ENCODE measurements around the gene FIBCD1.

The FIBCD1 gene

GRCh38 chr9:130879863-130880411 lies 59.1 kb downstream of the FIBCD1 start:
- TF ChIP-seq CTCF (IDR thresholded peaks at IDR 0.05; ENCODE audit: low read depth, low read length) = no peak
- H3K4me3 ChIP-seq (ENCODE audit: low read depth, low read length) = no peak overlapping the region

GRCh38 chr9:130878295-130878694 lies 60.8 kb downstream of the FIBCD1 start:
- TF ChIP-seq CTCF (IDR thresholded peaks at IDR 0.05; ENCODE audit: low read depth, low read length) = no peak
- H3K4me3 ChIP-seq (ENCODE audit: low read depth, low read length) = no peak overlapping the region

DNA sequence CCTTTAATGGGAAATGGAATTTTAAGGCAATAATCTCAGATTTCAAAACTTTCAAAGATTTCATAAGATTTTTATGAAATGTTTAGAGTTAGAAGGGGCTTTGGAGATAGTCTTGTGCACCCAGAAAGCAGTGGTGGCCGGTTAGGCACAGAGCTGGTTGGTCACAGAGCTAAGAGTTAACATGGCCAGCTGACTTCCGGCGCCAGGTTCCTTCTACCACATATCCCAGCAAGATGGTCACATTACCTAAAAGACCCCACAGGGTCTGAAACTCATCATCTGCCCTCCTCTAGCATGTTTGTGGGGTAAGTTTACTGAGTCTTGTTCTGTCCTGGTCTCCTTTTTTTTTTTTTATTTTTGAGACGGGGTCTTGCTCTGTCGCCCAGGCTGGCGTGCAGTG lies 61.7 kb downstream of the FIBCD1 start:
- no peak overlapping the region for H3K4me3 ChIP-seq (ENCODE audit: low read depth, low read length)
- no peak for TF ChIP-seq CTCF (IDR thresholded peaks at IDR 0.05; ENCODE audit: low read depth, low read length)

GRCh38 chr9:130874783-130875182 lies 64.3 kb downstream of the FIBCD1 start:
- H3K4me3 ChIP-seq (ENCODE audit: low read depth, low read length) = no peak overlapping the region
- TF ChIP-seq CTCF (IDR thresholded peaks at IDR 0.05; ENCODE audit: low read depth, low read length) = no peak

DNA sequence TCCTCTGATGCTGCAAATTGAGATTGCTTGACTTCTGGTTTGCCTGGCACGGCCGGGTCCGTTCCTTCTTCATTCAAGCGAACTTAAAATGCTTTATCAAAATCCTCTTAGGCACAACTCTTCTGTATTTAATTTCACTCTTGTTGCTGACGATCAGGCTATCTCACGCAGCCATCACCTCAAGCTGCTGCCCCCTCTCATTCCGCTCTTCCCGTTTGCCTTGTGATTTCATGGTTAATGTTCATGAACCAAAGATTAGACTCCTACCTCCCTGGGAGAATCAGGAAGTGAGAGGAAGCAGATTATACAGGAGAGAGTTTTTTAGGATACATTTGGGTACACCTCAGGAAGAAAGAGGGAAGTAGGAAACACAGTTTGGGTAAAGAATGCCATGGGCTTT lies 65.1 kb downstream of the FIBCD1 start:
- no peak for TF ChIP-seq CTCF (IDR thresholded peaks at IDR 0.05; ENCODE audit: low read depth, low read length)
- H3K4me3 ChIP-seq (ENCODE audit: low read depth, low read length) = no peak overlapping the region

DNA sequence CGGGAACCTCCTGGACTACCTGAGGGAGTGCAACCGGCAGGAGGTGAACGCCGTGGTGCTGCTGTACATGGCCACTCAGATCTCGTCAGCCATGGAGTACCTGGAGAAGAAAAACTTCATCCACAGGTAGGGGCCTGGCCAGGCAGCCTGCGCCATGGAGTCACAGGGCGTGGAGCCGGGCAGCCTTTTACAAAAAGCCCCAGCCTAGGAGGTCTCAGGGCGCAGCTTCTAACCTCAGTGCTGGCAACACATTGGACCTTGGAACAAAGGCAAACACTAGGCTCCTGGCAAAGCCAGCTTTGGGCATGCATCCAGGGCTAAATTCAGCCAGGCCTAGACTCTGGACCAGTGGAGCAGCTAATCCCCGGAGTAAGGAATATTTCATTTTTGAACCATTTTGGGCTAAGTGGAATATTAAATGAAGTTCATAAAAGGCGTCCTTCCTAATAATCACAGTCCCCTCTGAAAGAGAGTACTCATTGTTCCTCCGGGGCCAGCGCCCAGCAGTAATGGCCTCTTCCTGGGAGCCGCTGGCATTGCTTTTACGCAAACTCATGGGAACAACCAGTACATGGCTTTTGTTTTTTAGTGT lies 66.0 kb downstream of the FIBCD1 start:
- no peak for TF ChIP-seq CTCF (IDR thresholded peaks at IDR 0.05; ENCODE audit: low read depth, low read length)
- H3K4me3 ChIP-seq (ENCODE audit: low read depth, low read length) = no peak overlapping the region

- no peak for TF ChIP-seq CTCF (IDR thresholded peaks at IDR 0.05; ENCODE audit: low read depth, low read length)
- H3K4me3 ChIP-seq (ENCODE audit: low read depth, low read length) = no peak overlapping the region
Observed at GRCh38 chr9:130872508-130872907, 66.5 kb downstream of the FIBCD1 start.

Data from WI38 (cell line).